ENCODE data around the gene SLK. TPM values are rescaled to one million over a fixed set of nuclear protein-coding genes. Genes with fewer than 3 reads are reported as not detected.

SLK gene
- total and polyA plus RNA-seq, 2 of the 4 experiments (the other 2 are of a cell fraction) = 8.1 to 21.5 TPM

DNA sequence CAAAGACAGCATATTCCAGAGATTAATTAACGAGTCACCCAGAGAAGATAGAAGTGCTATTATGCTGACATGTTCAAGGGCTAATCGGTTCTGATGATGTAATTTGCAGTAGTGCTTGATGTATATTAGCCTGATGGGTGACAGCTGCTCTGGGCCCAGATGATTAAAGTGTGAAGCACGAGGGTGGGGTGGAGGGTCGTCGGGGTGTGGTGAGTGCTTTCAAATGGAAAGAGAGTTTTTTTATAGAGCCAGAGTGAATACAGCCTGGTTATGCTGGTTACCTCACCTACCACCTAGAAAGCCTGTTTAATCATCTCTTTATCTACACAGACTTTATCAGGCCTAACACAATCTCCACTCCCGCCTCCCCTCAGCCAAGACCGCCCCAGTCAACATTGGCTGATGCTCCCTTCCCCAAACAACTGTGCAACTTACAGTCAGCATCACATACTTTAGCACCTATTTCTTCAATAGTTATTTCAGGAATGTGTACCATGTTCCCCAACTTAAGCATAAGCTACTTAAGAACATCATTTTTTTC is 37.5 kb upstream of the SLK start:
- ATAC-seq (ENCODE audit: low read depth) (peak; percentile 67), DNase-seq (no peak)
- ChIA-PET CTCF (no interaction called here), POLR2A (ENCODE audit: unreplicated experiment) (no interaction called here)
- Histone ChIP-seq H3K9ac (ENCODE audit: low read depth, low read length) (no peak overlapping the region), H3K4me2 (ENCODE audit: low read depth, low read length) (no peak overlapping the region), H2AK9ac (replicated peaks; ENCODE audit: low read depth, low read length, poor library complexity) (no peak overlapping the region), H4K91ac (ENCODE audit: insufficient read depth, low read depth, low read length) (no peak overlapping the region), H3K9me3 (ENCODE audit: control insufficient read depth, insufficient read depth, low read length) (no peaks in the 10 kb centered on the region), H2BK20ac (ENCODE audit: low read depth, low read length) (no peak overlapping the region), H3K14ac (replicated peaks; ENCODE audit: low read depth, low read length) (no peak overlapping the region), H3K23ac (ENCODE audit: low read depth, low read length) (no peak overlapping the region), H3K4ac (ENCODE audit: low read depth, low read length) (no peak overlapping the region), H3K9me1 (ENCODE audit: insufficient read depth, low read length) (no peaks in the 10 kb centered on the region), H4K5ac (ENCODE audit: low read depth, low read length) (no peak overlapping the region), H3K27me3 (ENCODE audit: control insufficient read depth, insufficient read depth, low read length) (no peaks in the 10 kb centered on the region), H3K4me3 (ENCODE audit: insufficient read depth, low read depth, low read length) (no peak overlapping the region), H2AFZ (replicated peaks; ENCODE audit: low read length, poor library complexity) (no peak overlapping the region), H3K27ac (ENCODE audit: insufficient read depth, low read length) (no peak overlapping the region), H4K8ac (ENCODE audit: low read depth in 2 of 2, low read length in 2 of 2) (no peak overlapping the region), H3K79me1 (ENCODE audit: low read depth in 1 of 2, low read length in 2 of 2) (no peaks in the 10 kb centered on the region), H3K36me3 (ENCODE audit: control insufficient read depth, insufficient read depth, low read length) (no peaks in the 10 kb centered on the region), H2BK5ac (ENCODE audit: low read depth, low read length, poor library complexity, severe bottlenecking) (no peak overlapping the region), H2AK5ac (ENCODE audit: low read depth, low read length) (no peak overlapping the region), H3K56ac (ENCODE audit: extremely low read depth, insufficient read depth, low read length) (no peak overlapping the region), H2BK15ac (ENCODE audit: low read depth, low read length) (no peak overlapping the region), H3K18ac (ENCODE audit: low read depth, low read length) (no peak overlapping the region), H4K20me1 (ENCODE audit: insufficient read depth, low read length) (no peaks in the 10 kb centered on the region), H3K4me1 (ENCODE audit: control insufficient read depth, insufficient read depth, low read length) (no peaks in the 10 kb centered on the region), H2BK120ac (ENCODE audit: low read depth, low read length) (no peak overlapping the region)
- 0% methylated on average over 1 of the region's 7 CpGs; no CpG with 5 or more reads in 1 of the 2 experiments for WGBS, 2 experiments (ENCODE audit: extremely low coverage in 2 of 2, insufficient read length in 1 of 2)
- dilution Hi-C loops (cut with HindIII; ENCODE audit: low sequenced_read_pairs, unreplicated experiment) = no loop called here
- TF ChIP-seq CTCF (conservative IDR thresholded peaks at IDR 0.05; ENCODE audit: low read depth, low read length) (no peak), RAD21 (IDR thresholded peaks at IDR 0.05; ENCODE audit: low read length) (no peak), POLR2A (IDR thresholded peaks at IDR 0.05; ENCODE audit: low read depth, low read length) (no peak), RFX5 (IDR thresholded peaks at IDR 0.05; ENCODE audit: low read depth, low read length) (no peak), MAZ (IDR thresholded peaks at IDR 0.05; ENCODE audit: borderline replicate concordance, low read depth, low read length) (no peak), NFE2L2 (IDR thresholded peaks at IDR 0.05; ENCODE audit: low read depth, low read length) (no peak), SMC3 (IDR thresholded peaks at IDR 0.05; ENCODE audit: low read depth, low read length) (no peak), MXI1 (IDR thresholded peaks at IDR 0.05; ENCODE audit: borderline replicate concordance, low read depth, low read length) (no peak), FOS (IDR thresholded peaks at IDR 0.05; ENCODE audit: low read depth, low read length) (no peak), CEBPB (IDR thresholded peaks at IDR 0.05; ENCODE audit: low read depth, low read length) (no peak), BHLHE40 (IDR thresholded peaks at IDR 0.05; ENCODE audit: low read depth, low read length) (no peak), CHD1 (IDR thresholded peaks at IDR 0.05; ENCODE audit: low read depth, low read length) (no peak), MAFK (IDR thresholded peaks at IDR 0.05; ENCODE audit: low read depth, low read length) (no peak), ELK1 (IDR thresholded peaks at IDR 0.05; ENCODE audit: borderline replicate concordance, low read depth, low read length) (no peak), RCOR1 (IDR thresholded peaks at IDR 0.05; ENCODE audit: insufficient replicate concordance, low read length) (no peak)
- TF ChIP-seq, protein P1, sequence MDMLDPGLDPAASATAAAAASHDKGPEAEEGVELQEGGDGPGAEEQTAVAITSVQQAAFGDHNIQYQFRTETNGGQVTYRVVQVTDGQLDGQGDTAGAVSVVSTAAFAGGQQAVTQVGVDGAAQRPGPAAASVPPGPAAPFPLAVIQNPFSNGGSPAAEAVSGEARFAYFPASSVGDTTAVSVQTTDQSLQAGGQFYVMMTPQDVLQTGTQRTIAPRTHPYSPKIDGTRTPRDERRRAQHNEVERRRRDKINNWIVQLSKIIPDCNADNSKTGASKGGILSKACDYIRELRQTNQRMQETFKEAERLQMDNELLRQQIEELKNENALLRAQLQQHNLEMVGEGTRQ (IDR thresholded peaks at IDR 0.05; ENCODE audit: low read depth, low read length) = no peak
- in situ Hi-C loops (cut with MboI; ENCODE audit: low sequenced_read_pairs) = no loop called here
- no TSS peak for BruUV-seq (replicated peaks)
- intact Hi-C loops (cut with micrococcal nuclease) = no loop called here

Measured in IMR-90 (cell line).